Measurements from ENCODE around the gene POLR2E.

DNA sequence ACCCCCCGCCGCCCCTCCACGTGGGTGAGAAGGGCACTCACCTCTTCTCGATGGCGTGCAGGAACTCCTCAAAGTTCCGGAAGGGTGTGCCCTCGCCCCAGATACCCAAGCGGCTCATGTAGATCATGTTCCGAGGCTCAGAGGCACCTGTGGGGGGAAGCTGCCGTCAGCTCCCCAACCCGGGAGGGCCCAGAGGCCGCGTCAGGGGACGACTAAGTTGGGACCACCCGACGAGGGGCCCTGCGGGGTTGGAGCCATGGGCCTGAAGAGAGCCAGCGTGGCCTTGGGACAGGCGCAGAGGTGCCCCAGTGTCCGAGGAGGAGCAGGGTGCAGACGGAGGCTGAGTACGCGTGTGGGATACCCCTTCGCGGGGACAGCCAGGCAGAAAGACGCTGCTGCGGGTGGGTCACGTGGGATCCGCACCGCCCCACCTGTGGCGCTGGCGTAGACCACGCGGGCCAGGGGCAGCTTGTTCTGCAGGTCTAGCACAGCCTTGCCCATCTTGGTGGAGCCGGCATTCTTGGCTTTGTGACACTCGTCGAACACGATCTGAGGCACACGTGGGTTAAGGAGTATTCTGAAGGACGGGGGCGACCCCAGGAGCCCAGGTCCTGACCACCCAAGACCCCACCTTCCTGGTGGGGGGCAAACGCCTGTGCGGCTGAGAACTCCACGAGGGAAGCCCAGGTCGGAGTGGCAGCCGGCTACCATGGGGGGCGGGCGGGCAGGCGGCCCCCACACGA lies 24.5 kb upstream of the POLR2E start:
- TF ChIP-seq, protein P1, sequence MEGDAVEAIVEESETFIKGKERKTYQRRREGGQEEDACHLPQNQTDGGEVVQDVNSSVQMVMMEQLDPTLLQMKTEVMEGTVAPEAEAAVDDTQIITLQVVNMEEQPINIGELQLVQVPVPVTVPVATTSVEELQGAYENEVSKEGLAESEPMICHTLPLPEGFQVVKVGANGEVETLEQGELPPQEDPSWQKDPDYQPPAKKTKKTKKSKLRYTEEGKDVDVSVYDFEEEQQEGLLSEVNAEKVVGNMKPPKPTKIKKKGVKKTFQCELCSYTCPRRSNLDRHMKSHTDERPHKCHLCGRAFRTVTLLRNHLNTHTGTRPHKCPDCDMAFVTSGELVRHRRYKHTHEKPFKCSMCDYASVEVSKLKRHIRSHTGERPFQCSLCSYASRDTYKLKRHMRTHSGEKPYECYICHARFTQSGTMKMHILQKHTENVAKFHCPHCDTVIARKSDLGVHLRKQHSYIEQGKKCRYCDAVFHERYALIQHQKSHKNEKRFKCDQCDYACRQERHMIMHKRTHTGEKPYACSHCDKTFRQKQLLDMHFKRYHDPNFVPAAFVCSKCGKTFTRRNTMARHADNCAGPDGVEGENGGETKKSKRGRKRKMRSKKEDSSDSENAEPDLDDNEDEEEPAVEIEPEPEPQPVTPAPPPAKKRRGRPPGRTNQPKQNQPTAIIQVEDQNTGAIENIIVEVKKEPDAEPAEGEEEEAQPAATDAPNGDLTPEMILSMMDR (IDR thresholded peaks at IDR 0.05 in 2 of 3, conservative IDR thresholded peaks at IDR 0.05 in 1 of 3; ENCODE audit: control insufficient read depth in 2 of 3, extremely low read depth in 1 of 3, insufficient read depth in 1 of 3, low read depth in 3 of 3, low read length in 3 of 3) = no peak
- TF ChIP-seq, protein P2, sequence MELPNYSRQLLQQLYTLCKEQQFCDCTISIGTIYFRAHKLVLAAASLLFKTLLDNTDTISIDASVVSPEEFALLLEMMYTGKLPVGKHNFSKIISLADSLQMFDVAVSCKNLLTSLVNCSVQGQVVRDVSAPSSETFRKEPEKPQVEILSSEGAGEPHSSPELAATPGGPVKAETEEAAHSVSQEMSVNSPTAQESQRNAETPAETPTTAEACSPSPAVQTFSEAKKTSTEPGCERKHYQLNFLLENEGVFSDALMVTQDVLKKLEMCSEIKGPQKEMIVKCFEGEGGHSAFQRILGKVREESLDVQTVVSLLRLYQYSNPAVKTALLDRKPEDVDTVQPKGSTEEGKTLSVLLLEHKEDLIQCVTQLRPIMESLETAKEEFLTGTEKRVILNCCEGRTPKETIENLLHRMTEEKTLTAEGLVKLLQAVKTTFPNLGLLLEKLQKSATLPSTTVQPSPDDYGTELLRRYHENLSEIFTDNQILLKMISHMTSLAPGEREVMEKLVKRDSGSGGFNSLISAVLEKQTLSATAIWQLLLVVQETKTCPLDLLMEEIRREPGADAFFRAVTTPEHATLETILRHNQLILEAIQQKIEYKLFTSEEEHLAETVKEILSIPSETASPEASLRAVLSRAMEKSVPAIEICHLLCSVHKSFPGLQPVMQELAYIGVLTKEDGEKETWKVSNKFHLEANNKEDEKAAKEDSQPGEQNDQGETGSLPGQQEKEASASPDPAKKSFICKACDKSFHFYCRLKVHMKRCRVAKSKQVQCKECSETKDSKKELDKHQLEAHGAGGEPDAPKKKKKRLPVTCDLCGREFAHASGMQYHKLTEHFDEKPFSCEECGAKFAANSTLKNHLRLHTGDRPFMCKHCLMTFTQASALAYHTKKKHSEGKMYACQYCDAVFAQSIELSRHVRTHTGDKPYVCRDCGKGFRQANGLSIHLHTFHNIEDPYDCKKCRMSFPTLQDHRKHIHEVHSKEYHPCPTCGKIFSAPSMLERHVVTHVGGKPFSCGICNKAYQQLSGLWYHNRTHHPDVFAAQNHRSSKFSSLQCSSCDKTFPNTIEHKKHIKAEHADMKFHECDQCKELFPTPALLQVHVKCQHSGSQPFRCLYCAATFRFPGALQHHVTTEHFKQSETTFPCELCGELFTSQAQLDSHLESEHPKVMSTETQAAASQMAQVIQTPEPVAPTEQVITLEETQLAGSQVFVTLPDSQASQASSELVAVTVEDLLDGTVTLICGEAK (IDR thresholded peaks at IDR 0.05; ENCODE audit: borderline replicate concordance) = no peak
- no peak for TF ChIP-seq SREBF2 (IDR thresholded peaks at IDR 0.05; ENCODE audit: low read length)

Data from GM12878 (cell line).